ENCODE results near the gene FGF14.

DNA sequence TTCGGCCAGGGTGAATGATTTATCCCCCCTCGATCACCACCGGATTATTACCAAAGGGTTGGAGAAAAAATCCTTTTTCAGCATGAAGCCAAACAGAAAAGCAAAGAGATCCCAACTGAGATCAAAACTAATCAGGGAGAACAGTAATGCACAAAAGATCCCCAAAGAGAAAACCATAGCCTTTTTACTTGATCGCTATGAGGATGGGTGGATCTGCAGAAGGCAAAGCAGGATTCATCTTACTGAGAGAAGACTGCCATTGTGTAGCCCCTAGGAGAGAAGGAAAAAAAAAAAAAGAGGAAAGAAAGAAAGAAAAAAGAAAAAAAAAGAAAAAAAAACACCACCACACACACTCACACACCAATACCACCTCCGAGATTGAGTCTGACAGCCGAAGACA is at the start of gene FGF14:
- TF ChIP-seq POLR2A (IDR thresholded peaks at IDR 0.05; ENCODE audit: low read depth, low read length) (no peak), TAF1 (IDR thresholded peaks at IDR 0.05; ENCODE audit: borderline replicate concordance, low read depth, low read length) (no peak)
